ENCODE data around the gene KCNH1.

Gene KCNH1

DNA sequence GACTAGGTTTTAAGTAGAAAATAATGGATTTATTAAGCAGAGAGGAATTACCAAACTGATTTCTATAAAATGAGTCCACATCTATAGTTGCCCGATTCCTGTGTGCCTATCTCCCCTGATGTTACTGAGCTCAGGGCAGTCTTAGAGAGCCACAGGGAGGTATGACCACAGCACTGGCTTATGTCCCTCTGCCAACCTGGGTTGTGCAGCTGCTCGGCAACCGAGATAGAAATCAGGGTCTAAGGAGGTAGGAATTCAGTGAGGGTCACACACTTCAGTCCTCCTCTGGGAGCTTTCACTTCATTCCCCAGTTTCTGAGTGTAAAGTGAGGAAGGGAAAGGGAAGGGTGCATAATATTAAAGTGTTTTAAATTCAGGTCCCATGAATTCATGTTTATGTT, 386.8 kb downstream of the KCNH1 start:
- no peak for DNase-seq

- DNase-seq = no peak
Observed at GRCh38 chr1:210746024-210746731, 387.8 kb downstream of the KCNH1 start.

GRCh38 chr1:210743038-210743437, 390.9 kb downstream of the KCNH1 start:
- DNase-seq = no peak

DNA sequence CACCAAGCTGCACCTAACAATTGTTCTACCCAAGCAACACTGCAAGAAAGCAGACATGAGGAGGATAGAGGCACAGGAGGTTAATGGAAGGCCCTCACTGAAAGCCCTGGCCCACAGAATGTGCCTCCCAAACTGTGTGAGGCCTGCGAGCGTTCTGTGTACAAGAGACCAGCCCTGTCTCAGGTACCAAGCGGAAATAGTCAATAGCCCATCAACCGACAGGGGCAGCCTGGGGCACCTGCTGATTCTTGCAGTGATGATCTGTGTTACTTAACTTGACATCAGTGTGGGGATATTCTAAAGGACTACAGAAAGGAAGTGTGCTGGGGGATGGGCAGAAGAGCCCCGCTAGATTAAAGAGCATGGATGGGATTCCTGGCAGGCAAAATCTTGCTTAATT, 392.4 kb downstream of the KCNH1 start:
- no peak for DNase-seq

GRCh38 chr1:210739627-210740026, 394.3 kb downstream of the KCNH1 start:
- DNase-seq = no peak

GRCh38 chr1:210738256-210738655, 395.7 kb downstream of the KCNH1 start:
- no peak for DNase-seq

- no peak for DNase-seq
Observed at GRCh38 chr1:210736713-210737112, 397.2 kb downstream of the KCNH1 start.

DNA sequence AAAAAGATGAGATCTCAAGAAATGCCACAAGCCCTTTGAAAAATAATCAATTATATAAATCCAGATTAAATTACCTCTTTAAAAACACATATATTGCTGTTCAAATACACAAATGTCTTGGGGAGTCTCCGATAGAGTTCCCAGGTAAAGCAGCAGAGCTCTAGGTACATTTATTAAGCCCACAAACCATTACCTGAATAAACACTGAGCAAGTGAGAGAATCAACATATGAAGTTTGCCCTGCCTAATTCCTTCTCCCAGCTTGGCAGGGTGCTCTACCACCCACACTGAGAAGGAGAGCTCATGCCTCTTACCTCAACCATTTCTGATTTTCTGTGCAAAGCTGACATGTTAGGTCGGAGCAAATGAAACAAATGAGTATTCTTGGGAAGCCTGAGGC, 402.4 kb downstream of the KCNH1 start:
- DNase-seq = no peak

GRCh38 chr1:210731193-210731592, 402.8 kb downstream of the KCNH1 start:
- no peak for DNase-seq

GRCh38 chr1:210730023-210730422, 403.9 kb downstream of the KCNH1 start:
- no peak for DNase-seq

GRCh38 chr1:210728437-210729149, 405.4 kb downstream of the KCNH1 start:
- DNase-seq = no peak

- DNase-seq = no peak
Observed at GRCh38 chr1:210727709-210728108, 406.2 kb downstream of the KCNH1 start.

- no peak for DNase-seq
Observed at GRCh38 chr1:210726621-210727020, 407.3 kb downstream of the KCNH1 start.

DNA sequence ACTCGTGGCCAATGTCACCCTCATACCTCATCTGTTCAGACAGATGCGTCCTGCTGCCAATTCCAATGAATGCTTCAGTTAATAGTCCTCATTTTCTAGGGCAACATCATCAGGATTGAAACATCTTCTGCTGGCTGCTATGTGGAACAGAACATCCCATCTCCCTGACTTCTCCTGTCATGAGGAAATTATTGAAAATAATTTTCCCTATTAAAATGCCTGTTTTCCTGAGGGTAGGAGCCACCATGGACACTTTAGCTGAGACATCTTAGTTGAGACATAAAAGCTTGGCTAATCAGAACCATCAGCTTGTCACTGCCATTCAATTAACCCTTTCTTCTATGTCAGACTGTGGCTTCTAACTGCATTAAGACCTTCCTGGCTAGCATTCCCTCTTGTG, 409.2 kb downstream of the KCNH1 start:
- DNase-seq = no peak

DNA sequence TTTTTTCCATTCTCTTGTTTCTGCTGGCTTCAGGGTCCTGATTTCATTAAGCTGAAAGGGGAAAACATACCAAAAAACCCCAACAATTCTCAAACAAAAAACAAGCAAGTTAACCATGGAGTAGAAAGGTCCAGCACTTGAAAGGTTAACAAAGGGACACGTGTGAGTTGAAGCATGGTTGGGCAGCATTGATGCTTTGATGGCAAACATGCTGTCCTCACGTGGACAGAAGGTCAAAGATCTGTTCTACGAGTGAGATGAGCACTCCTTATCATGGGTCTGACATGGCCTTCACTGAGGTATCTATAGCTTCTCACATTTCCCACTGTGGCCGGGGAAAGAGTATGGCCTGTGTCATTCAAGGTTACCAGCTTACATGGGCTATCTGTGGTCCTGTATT, 410.3 kb downstream of the KCNH1 start:
- no peak for DNase-seq

- DNase-seq = no peak
Observed at GRCh38 chr1:210722410-210723081, 411.4 kb downstream of the KCNH1 start.

GRCh38 chr1:210715072-210715471, 418.9 kb downstream of the KCNH1 start:
- no peak for DNase-seq

- DNase-seq = no peak
Observed at GRCh38 chr1:210711825-210712612, 421.9 kb downstream of the KCNH1 start.

GRCh38 chr1:210709701-210710100, 424.2 kb downstream of the KCNH1 start:
- no peak for DNase-seq

DNA sequence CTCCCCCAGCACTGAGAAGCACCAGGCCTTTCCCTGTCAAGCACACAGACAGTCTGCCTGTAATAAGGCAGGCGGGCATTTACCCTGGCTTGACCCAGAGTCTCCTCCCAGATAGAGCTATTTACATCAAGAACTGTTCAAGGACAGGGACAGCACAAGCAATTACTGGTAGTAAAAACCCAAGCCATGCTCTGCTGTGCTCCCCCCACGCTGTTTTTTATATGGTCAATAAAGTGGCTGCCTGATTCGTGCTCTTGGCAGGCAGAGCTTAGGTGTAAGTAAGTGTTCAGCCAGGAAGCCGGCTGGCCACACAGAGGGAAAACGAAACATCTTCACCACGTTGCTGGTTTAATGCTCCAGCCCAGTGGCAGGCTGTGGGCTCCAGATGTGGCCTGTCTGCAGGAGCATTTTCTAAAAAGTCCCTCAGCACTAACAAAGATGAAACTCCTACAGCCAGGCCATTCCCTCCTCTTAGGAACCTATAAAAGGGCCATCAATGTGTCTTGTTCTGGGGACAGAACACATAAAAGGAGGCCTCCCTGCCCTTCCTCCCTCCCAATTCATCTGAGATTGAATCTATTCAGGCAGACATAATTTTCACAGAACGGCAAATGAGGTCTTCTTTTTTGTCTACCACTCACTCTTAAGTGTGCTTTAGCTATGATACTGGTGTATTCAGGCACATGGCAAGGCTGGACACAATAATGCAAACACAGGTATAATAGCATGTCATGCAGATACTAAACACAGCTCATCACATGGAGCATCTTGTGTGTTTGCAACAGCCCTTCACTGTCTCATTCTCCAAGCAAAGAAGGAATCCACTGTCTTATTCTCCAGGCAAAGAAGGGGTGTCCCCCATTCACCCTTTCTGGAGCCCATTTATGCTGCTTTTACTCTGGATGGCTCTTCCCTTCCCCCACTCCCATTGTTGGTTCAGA, 426.4 kb downstream of the KCNH1 start:
- DNase-seq = no peak

DNA sequence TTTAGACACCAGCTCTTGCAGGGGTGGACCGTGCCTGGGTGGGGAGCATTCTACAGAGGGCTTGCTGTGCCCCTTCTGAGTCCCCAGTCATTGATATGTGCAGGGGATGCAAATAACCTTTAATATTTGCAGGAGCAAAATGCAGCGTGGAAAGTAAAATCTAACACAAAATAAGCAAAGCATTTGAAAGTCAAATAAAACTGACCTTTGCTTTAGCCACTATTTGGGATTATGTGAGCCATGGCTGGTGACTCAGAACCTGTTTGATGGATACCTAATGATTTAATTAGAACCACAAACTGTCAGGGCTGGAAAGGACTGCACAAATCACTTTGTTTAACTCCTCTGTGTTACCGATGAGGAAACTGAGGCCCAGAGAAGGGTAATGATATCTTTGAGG, 427.7 kb downstream of the KCNH1 start:
- no peak for DNase-seq

DNA sequence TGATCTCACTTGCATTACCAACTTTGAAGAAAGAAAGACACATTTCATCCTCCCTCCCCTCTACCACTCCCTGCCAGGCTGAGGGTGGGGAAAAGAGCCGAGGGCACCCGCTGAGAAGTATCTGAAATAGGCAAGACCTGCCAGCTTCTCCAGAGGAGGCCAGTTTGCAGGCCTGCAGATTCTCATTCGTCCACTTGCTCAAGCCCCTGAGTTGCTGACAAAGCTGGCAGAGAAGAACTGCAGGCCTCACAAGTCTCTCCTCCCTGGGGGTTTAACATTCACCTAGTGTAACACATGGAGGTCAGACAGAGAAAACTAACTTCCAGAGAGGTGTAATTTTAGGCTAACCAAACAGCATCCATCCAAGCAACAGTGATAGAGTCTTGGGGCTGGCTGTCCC, 428.9 kb downstream of the KCNH1 start:
- DNase-seq = no peak
